K562 treated with DMSO at 1 percent for 48 hours (cell line): ENCODE data around the gene SIL1. TPM values are rescaled to one million over a fixed set of nuclear protein-coding genes. Genes with fewer than 3 reads are reported as not detected.

Source experiments
- total RNA-seq: library from RNA; unstranded; fragments of 300-600 nt; gene quantifications from 2 replicates; pipeline ENCODE4 v1.2.3, GENCODE V29; 2022; ENCODE audit warnings: low replicate concordance; ENCODE audit errors: extremely low read depth

Gene SIL1
- total RNA-seq, result not detected in 2 replicates

GRCh38 chr5:139197710-139198669, at the start of gene SIL1:
TSS of gene SIL1 (minus strand) at chr5:139198368. CDS start at chr5:139127843, 70,525 bp downstream.

Other genes with a start within 250 kb of the SIL1 start
- gene MATR3, start 95.4 kb upstream of the SIL1 start, total RNA-seq, result not detected in 2 replicates
- not detected in 2 replicates for gene PAIP2, start 143.5 kb upstream of the SIL1 start, total RNA-seq
- not detected in 2 replicates for gene SLC23A1, start 184.9 kb upstream of the SIL1 start, total RNA-seq
- gene MZB1, start 191.5 kb upstream of the SIL1 start, total RNA-seq, result not detected in 2 replicates
- not detected in 2 replicates for gene PROB1, start 196.7 kb upstream of the SIL1 start, total RNA-seq
- gene SPATA24, start 205.7 kb upstream of the SIL1 start, total RNA-seq, result not detected in 2 replicates
- gene DNAJC18, start 241.2 kb upstream of the SIL1 start, total RNA-seq, result not detected in 2 replicates